ENCODE data around the gene TCF7L2. TPM values are rescaled to one million over a fixed set of nuclear protein-coding genes. Genes with fewer than 3 reads are reported as not detected.

The TCF7L2 gene
- total and polyA plus RNA-seq, 9 of the 15 experiments (the other 6 are each of a cell fraction or from before 2014, with no cell fraction given): 0.32 to 2.8 (median 0.92) TPM

GRCh38 chr10:113213035-113213434, 263.0 kb downstream of the TCF7L2 start (continued):
- TF ChIP-seq, protein P1, sequence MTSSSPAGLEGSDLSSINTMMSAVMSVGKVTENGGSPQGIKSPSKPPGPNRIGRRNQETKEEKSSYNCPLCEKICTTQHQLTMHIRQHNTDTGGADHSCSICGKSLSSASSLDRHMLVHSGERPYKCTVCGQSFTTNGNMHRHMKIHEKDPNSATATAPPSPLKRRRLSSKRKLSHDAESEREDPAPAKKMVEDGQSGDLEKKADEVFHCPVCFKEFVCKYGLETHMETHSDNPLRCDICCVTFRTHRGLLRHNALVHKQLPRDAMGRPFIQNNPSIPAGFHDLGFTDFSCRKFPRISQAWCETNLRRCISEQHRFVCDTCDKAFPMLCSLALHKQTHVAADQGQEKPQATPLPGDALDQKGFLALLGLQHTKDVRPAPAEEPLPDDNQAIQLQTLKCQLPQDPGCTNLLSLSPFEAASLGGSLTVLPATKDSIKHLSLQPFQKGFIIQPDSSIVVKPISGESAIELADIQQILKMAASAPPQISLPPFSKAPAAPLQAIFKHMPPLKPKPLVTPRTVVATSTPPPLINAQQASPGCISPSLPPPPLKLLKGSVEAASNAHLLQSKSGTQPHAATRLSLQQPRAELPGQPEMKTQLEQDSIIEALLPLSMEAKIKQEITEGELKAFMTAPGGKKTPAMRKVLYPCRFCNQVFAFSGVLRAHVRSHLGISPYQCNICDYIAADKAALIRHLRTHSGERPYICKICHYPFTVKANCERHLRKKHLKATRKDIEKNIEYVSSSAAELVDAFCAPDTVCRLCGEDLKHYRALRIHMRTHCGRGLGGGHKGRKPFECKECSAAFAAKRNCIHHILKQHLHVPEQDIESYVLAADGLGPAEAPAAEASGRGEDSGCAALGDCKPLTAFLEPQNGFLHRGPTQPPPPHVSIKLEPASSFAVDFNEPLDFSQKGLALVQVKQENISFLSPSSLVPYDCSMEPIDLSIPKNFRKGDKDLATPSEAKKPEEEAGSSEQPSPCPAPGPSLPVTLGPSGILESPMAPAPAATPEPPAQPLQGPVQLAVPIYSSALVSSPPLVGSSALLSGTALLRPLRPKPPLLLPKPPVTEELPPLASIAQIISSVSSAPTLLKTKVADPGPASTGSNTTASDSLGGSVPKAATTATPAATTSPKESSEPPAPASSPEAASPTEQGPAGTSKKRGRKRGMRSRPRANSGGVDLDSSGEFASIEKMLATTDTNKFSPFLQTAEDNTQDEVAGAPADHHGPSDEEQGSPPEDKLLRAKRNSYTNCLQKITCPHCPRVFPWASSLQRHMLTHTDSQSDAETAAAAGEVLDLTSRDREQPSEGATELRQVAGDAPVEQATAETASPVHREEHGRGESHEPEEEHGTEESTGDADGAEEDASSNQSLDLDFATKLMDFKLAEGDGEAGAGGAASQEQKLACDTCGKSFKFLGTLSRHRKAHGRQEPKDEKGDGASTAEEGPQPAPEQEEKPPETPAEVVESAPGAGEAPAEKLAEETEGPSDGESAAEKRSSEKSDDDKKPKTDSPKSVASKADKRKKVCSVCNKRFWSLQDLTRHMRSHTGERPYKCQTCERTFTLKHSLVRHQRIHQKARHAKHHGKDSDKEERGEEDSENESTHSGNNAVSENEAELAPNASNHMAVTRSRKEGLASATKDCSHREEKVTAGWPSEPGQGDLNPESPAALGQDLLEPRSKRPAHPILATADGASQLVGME (CRISPR knock-in tag; IDR thresholded peaks at IDR 0.05): no peak

GRCh38 chr10:113214331-113214730, 264.3 kb downstream of the TCF7L2 start:
- intact Hi-C loops (cut with micrococcal nuclease): no loop called here
- H3K9ac ChIP-seq (ENCODE audit: insufficient read depth in 1 of 2, low read depth in 2 of 2, low read length in 2 of 2): no peak overlapping the region
- BruUV-seq (replicated peaks): no TSS peak
- 2% methylated on average over 4 of the region's 4 CpGs for WGBS (ENCODE audit: insufficient coverage, low coverage, missing lambda C conversion rate)
- no peaks in the 10 kb centered on the region for H3K79me2 ChIP-seq (ENCODE audit: control insufficient read depth, insufficient read depth, low read length)
- ChIA-PET CTCF (ENCODE audit: low intra/inter-chr PET ratio) (no interaction called here), POLR2A (no interaction called here)
- no peak for DNase-seq (ENCODE audit: extremely low read depth in 1 of 4, low spot score in 3 of 4)
- H3K27ac ChIP-seq (ENCODE audit: extremely low read depth, low read depth, low read length): no peak overlapping the region
- no peaks in the 10 kb centered on the region for H3K4me1 ChIP-seq (replicated peaks in 1 of 2; ENCODE audit: control insufficient read depth in 2 of 2, insufficient read depth in 2 of 2, low read length in 2 of 2)
- H3K4me2 ChIP-seq (ENCODE audit: insufficient read depth, low read length): no peak overlapping the region
- H3K27me3 ChIP-seq (ENCODE audit: control insufficient read depth in 2 of 2, insufficient read depth in 2 of 2, low read length in 2 of 2): no peaks in the 10 kb centered on the region
- no peaks in the 10 kb centered on the region for H3K36me3 ChIP-seq (ENCODE audit: control insufficient read depth, insufficient read depth, low read length)
- no peak overlapping the region for H2AFZ ChIP-seq (ENCODE audit: low read depth, low read length)
- TF ChIP-seq, protein P2, sequence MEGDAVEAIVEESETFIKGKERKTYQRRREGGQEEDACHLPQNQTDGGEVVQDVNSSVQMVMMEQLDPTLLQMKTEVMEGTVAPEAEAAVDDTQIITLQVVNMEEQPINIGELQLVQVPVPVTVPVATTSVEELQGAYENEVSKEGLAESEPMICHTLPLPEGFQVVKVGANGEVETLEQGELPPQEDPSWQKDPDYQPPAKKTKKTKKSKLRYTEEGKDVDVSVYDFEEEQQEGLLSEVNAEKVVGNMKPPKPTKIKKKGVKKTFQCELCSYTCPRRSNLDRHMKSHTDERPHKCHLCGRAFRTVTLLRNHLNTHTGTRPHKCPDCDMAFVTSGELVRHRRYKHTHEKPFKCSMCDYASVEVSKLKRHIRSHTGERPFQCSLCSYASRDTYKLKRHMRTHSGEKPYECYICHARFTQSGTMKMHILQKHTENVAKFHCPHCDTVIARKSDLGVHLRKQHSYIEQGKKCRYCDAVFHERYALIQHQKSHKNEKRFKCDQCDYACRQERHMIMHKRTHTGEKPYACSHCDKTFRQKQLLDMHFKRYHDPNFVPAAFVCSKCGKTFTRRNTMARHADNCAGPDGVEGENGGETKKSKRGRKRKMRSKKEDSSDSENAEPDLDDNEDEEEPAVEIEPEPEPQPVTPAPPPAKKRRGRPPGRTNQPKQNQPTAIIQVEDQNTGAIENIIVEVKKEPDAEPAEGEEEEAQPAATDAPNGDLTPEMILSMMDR (IDR thresholded peaks at IDR 0.05 in 2 of 3, conservative IDR thresholded peaks at IDR 0.05 in 1 of 3; ENCODE audit: insufficient read depth in 2 of 3, low read depth in 1 of 3, low read length in 3 of 3): peak in 1 of 3 experiments; percentile 18; a peak in 1 of 6 replicates
- TF ChIP-seq RAD21 (CRISPR knock-in tag; conservative IDR thresholded peaks at IDR 0.05 in 1 of 2, IDR thresholded peaks at IDR 0.05 in 1 of 2) (peak in 1 of 2 experiments; percentile 30; a peak in 1 of 4 replicates), ZNF717 (CRISPR knock-in tag; IDR thresholded peaks at IDR 0.05) (no peak)
- ATAC-seq: no peak
- H4K20me1 ChIP-seq (replicated peaks; ENCODE audit: control insufficient read depth, insufficient read depth, low read length): no peaks in the 10 kb centered on the region
- H3K4me3 ChIP-seq: no peak overlapping the region
- FAIRE-seq: no peak
- in situ Hi-C loops (cut with MboI): no loop called here
- no peaks in the 10 kb centered on the region for H3K9me1 ChIP-seq (ENCODE audit: control insufficient read depth, insufficient read depth, low read length)
- H3K9me3 ChIP-seq (replicated peaks; ENCODE audit: control insufficient read depth, insufficient read depth, low read depth, low read length): no peaks in the 10 kb centered on the region
